Endothelial cell of umbilical vein (primary cell): ENCODE measurements around the gene MAGI1. TPM values are rescaled to one million over a fixed set of nuclear protein-coding genes. Genes with fewer than 3 reads are reported as not detected.

Source experiments
- BruUV-seq: library from RNA; stranded (reverse); fragments of 400-500 nt; replicated peaks from 2 replicates; lab custom pipeline; 2021; lab: Mats Ljungman, UMichigan
- CTCF ChIA-PET: fragments of 300-600, 350-600 bp; sonication (Branson Sonifier 250); formaldehyde crosslinking; loops from one replicate; lab custom pipeline; 2021; ENCODE audit warnings: antibody characterized with exemption, inconsistent platforms; lab: Charles Lee
- POLR2A ChIA-PET: fragments of 300-600, 350-600 bp; sonication (Branson Sonifier 250); formaldehyde crosslinking; loops from one replicate; lab custom pipeline; 2021; ENCODE audit warnings: antibody characterized with exemption, inconsistent platforms; lab: Charles Lee
- DNase-seq: peaks from one replicate; pipeline ENCODE4 v3.0.0-alpha.2; 2011; ENCODE audit warnings: low read depth, low spot score
- FAIRE-seq: peaks from 2 replicates; lab custom pipeline; 2011; peaks lifted over from hg19 to GRCh38; lab: Jason Lieb, UNC
- H2AFZ ChIP-seq: 2 replicates; pipeline ENCODE4 v1.6.0; 2012; ENCODE audit warnings: low read depth, low read length, control low read depth, inconsistent platforms
- H3K27ac ChIP-seq: 2 replicates; pipeline ENCODE4 v1.5.1; 2011; ENCODE audit warnings: low read depth, mild to moderate bottlenecking, control low read depth, low read length, moderate library complexity; ENCODE audit not compliant: insufficient read depth
- H3K27me3 ChIP-seq, 2 experiments: 2 replicates each; pipeline versions ENCODE4 v1.6.0 to v1.6.1; 2011; ENCODE audit warnings: low read length in 2 of 2, mixed read lengths in 1 of 2; ENCODE audit not compliant: control insufficient read depth in 2 of 2, insufficient read depth in 2 of 2
- H3K36me3 ChIP-seq, 2 experiments: 2 replicates in 1 of 2; 3 replicates in 1 of 2; pipeline ENCODE4 v1.5.1; 2011; ENCODE audit warnings: low read length in 2 of 2, mild to moderate bottlenecking in 1 of 2, moderate library complexity in 1 of 2; ENCODE audit not compliant: control insufficient read depth in 2 of 2, insufficient read depth in 2 of 2; ENCODE audit errors: extremely low read depth in 1 of 2
- H3K4me1 ChIP-seq: 3 replicates; pipeline ENCODE4 v1.5.1; 2011; ENCODE audit warnings: mild to moderate bottlenecking, low read length; ENCODE audit not compliant: control insufficient read depth, insufficient read depth; ENCODE audit errors: extremely low read depth
- H3K4me2 ChIP-seq: 2 replicates; pipeline ENCODE4 v1.6.1; 2011; ENCODE audit warnings: low read length, control low read depth, mixed read lengths; ENCODE audit not compliant: insufficient read depth
- H3K4me3 ChIP-seq, 3 experiments: fragments of 200-600 bp in 1 of 3; sonication (generic), shearing (Covaris generic) in 1 of 3; replicated peaks in 1 of 3; 2 replicates each; pipeline ENCODE4 v1.5.1; 2011 to 2016; ENCODE audit warnings: control low read depth in 3 of 3, low read length in 3 of 3, mild to moderate bottlenecking in 2 of 3, inconsistent platforms in 1 of 3, low read depth in 1 of 3, moderate library complexity in 1 of 3; ENCODE audit not compliant: insufficient read depth in 1 of 3
- H3K79me2 ChIP-seq: 2 replicates; pipeline ENCODE4 v1.6.0; 2012; ENCODE audit warnings: low read length, inconsistent platforms; ENCODE audit not compliant: control insufficient read depth, insufficient read depth
- H3K9ac ChIP-seq: replicated peaks from 2 replicates; pipeline ENCODE3; 2011; ENCODE audit warnings: low read length, control low read depth; ENCODE audit not compliant: insufficient read depth; ENCODE audit errors: extremely low read depth
- H3K9me1 ChIP-seq: replicated peaks from 3 replicates; pipeline ENCODE4 v1.6.0; 2011; ENCODE audit warnings: mild to moderate bottlenecking, low read length; ENCODE audit not compliant: control insufficient read depth, insufficient read depth; ENCODE audit errors: extremely low read depth
- H3K9me3 ChIP-seq: replicated peaks from 2 replicates; pipeline ENCODE4 v1.5.1; 2012; ENCODE audit warnings: low read length, inconsistent platforms; ENCODE audit not compliant: control insufficient read depth, insufficient read depth
- H4K20me1 ChIP-seq: replicated peaks from 2 replicates; pipeline ENCODE3; 2011; ENCODE audit warnings: mild to moderate bottlenecking, low read length; ENCODE audit not compliant: control insufficient read depth, insufficient read depth; ENCODE audit errors: extremely low read depth
- CTCF ChIP-seq, 2 donors: IDR thresholded peaks; 1 replicate in 1 of 2; 2 replicates in 1 of 2; pipeline ENCODE4 v1.5.1; 2011; ENCODE audit warnings: low read length in 2 of 2, mild to moderate bottlenecking in 2 of 2, moderate library complexity in 2 of 2, control low read depth in 1 of 2, inconsistent platforms in 1 of 2, low read depth in 1 of 2; ENCODE audit not compliant: insufficient read depth in 1 of 2; ENCODE audit errors: extremely low read depth in 1 of 2
- EZH2 ChIP-seq: IDR thresholded peaks from 2 replicates; pipeline ENCODE4 v1.6.1; 2012; ENCODE audit warnings: borderline replicate concordance, low read depth, mild to moderate bottlenecking, moderate library complexity, low read length, inconsistent platforms; ENCODE audit not compliant: severe bottlenecking
- FOS ChIP-seq: IDR thresholded peaks from 2 replicates; pipeline ENCODE4 v1.6.1; 2011; ENCODE audit warnings: mild to moderate bottlenecking, low read length, moderate library complexity, borderline replicate concordance; ENCODE audit not compliant: insufficient read depth
- GATA2 ChIP-seq: IDR thresholded peaks from 2 replicates; pipeline ENCODE4 v1.7.0; 2011; ENCODE audit warnings: low read depth, mild to moderate bottlenecking, moderate library complexity, mixed read lengths, low read length; ENCODE audit not compliant: insufficient read length, insufficient read depth
- JUN ChIP-seq: IDR thresholded peaks from 2 replicates; pipeline ENCODE4 v1.6.1; 2011; ENCODE audit warnings: borderline replicate concordance, low read depth; ENCODE audit not compliant: insufficient read length, insufficient read depth
- MAX ChIP-seq: IDR thresholded peaks from 2 replicates; pipeline ENCODE4 v1.6.1; 2011; ENCODE audit not compliant: insufficient read depth, insufficient read length
- MYC ChIP-seq: IDR thresholded peaks from one replicate; pipeline ENCODE4 v1.6.1; 2011; ENCODE audit warnings: mild to moderate bottlenecking, low read depth, low read length
- POLR2A ChIP-seq: IDR thresholded peaks from 2 replicates; pipeline ENCODE4 v1.6.1; 2012; ENCODE audit warnings: low read depth, mild to moderate bottlenecking, control low read depth, low read length
- POLR2AphosphoS5 ChIP-seq: IDR thresholded peaks from 2 replicates; pipeline ENCODE4 v1.6.1; 2012; ENCODE audit warnings: low read depth, mild to moderate bottlenecking, control low read depth, low read length, moderate library complexity; ENCODE audit not compliant: insufficient read depth
- dilution Hi-C: fragments of 300-500 bp; cut with MboI; formaldehyde crosslinking; loops from one replicate; pipeline ENCODE4 v1.15.0; 2019; ENCODE audit warnings: low sequenced_read_pairs; ENCODE audit not compliant: extremely low pct_ligation_motif_present
- intact Hi-C: fragments of 100-400 bp; cut with micrococcal nuclease; formaldehyde crosslinking; loops from one replicate; pipeline ENCODE4 v1.10.0; 2022
- polyA plus RNA-seq, 4 experiments: library from polyadenylated mRNA; depleted of rRNA in 3 of 4; stranded (reverse) in 3 of 4; unstranded in 1 of 4; fragments of >200 nt; gene quantifications; 2 replicates each; pipeline versions ENCODE4 v1.2.1 to v1.2.3, GENCODE V29; 2011 to 2012; ENCODE audit warnings: missing spikeins in 1 of 4
- total RNA-seq: library from RNA; stranded (reverse); gene quantifications from 2 replicates; pipeline ENCODE4 v1.2.3, GENCODE V29; 2021

The MAGI1 gene
- total and polyA plus RNA-seq, 2 donors (not counting 3 experiments of a cell fraction or from before 2014, with no cell fraction given) = 10.1 to 47.9 TPM

- H3K27ac ChIP-seq = no peak overlapping the region
- H2AFZ ChIP-seq = no peak overlapping the region
- no peak for TF ChIP-seq EZH2
- TF ChIP-seq JUN = no peak
- TF ChIP-seq POLR2A = no peak
- TF ChIP-seq MYC = no peak
- no peak for TF ChIP-seq MAX
- no peak for TF ChIP-seq FOS
- TF ChIP-seq POLR2AphosphoS5 = no peak
- no peak for TF ChIP-seq CTCF (IDR thresholded peaks at IDR 0.05; ENCODE audit: extremely low read depth in 1 of 2, insufficient read depth in 1 of 2, low read depth in 1 of 2, low read length in 2 of 2)
- no peak for TF ChIP-seq GATA2
- intact Hi-C loops = no loop called here
- FAIRE-seq = no peak
- peaks cover 6 to 14% of the 10 kb centered on the region in 2 experiments for H3K27me3 ChIP-seq
- CTCF ChIA-PET = no interaction called here
- no peaks in the 10 kb centered on the region for H3K9me1 ChIP-seq
- no TSS peak for BruUV-seq
- no peaks in the 10 kb centered on the region for H3K4me1 ChIP-seq
- no peak overlapping the region for H3K4me3 ChIP-seq
- H3K9me3 ChIP-seq = no peaks in the 10 kb centered on the region
- H3K79me2 ChIP-seq = no peaks in the 10 kb centered on the region
- DNase-seq = no peak
- H3K4me2 ChIP-seq = no peak overlapping the region
- POLR2A ChIA-PET = no interaction called here
- no peak overlapping the region for H3K9ac ChIP-seq
- dilution Hi-C loops = no loop called here
- no peaks in the 10 kb centered on the region for H3K36me3 ChIP-seq
- no peaks in the 10 kb centered on the region for H4K20me1 ChIP-seq
These were observed 712.1 kb downstream of the MAGI1 start for GRCh38 chr3:65326574-65326973.
